Articular chondrocyte of knee joint (primary cell): ENCODE results near the gene UHMK1. TPM values are rescaled to one million over a fixed set of nuclear protein-coding genes. Genes with fewer than 3 reads are reported as not detected.

ENCODE experiments used
- small RNA-seq: library from RNA; depleted of rRNA; stranded (forward); fragments of <200 nt; gene quantifications from one replicate; pipeline ENCODE3, GENCODE V24; 2012
- total RNA-seq: library from RNA; depleted of rRNA; stranded (reverse); fragments of >200 nt; gene quantifications from 2 replicates; pipeline ENCODE4 v1.2.3, GENCODE V29; 2012

The UHMK1 gene, protein sequence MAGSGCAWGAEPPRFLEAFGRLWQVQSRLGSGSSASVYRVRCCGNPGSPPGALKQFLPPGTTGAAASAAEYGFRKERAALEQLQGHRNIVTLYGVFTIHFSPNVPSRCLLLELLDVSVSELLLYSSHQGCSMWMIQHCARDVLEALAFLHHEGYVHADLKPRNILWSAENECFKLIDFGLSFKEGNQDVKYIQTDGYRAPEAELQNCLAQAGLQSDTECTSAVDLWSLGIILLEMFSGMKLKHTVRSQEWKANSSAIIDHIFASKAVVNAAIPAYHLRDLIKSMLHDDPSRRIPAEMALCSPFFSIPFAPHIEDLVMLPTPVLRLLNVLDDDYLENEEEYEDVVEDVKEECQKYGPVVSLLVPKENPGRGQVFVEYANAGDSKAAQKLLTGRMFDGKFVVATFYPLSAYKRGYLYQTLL
- 75.8 and 92.5 TPM in 2 replicates for total RNA-seq

DNA sequence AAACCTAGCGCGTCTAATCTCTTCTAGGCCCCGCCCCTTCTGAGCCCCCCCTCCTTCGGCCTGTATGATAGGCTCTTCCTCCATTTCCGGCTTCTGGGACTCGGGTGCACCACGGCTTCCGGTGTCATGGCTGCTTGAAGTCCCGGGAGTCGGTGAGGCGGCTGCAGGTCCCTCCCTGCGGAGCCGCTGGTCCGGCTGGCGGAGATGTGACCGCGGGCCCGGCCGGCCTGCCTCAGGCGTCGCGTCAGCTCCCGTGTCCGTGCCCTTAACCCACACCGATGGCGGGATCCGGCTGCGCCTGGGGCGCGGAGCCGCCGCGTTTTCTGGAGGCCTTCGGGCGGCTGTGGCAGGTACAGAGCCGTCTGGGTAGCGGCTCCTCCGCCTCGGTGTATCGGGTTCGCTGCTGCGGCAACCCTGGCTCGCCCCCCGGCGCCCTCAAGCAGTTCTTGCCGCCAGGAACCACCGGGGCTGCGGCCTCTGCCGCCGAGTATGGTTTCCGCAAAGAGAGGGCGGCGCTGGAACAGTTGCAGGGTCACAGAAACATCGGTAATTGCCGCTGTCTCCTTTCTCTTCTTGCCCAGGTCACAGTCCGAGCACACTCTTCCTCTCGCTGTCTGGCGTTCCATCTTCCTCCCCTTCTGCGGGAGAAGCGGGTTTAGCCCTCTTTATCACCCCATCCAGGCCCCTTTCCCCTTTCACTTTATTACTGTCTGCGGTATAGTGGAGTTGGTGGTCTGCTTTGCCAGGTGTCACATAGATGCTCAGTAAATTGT is at the start of gene UHMK1:
TSS of gene UHMK1 (plus strand) at position 96 of the 773 bp plus-strand sequence. CDS start at position 279, 183 bp downstream.

DNA sequence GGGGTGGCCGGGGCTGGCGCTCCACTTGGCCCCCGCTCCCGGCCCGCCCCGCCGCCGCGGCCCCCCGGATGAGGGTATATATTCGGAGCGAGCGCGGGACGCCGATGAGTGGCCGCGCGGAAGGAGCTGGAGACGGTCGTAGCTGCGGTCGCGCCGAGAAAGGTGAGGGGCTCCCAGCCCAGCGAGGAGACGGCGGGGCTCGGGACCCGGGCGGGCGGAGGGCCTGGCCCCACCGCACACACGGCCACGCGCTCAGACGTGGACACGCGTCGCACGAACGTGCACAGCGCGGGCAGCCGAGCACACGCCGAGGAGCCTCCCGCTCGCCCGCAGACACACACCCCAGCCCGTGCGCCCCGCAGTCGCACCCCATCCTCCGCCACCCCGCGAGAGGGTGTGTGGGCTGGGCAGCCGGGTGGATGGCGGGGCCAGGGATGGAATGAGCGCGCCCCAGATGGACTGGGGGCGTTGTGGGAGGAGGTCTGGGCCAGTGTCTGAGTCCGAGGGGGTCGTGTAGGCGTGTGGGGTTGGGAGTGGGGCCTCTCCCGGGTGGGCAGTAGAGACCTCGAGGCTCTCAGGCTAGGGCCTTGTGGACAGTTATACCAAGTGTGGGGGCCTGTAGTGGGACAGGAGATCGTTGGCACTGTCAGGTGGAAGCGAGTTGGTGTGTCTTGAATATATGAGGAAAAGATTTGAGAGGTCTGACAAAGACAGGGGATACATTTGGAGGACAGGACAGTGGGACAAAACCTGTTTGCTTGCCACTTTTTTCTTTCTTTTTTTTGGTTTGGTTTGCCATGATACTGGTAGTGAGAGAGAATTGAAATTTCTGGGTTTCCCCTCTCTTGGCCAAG is 64.2 kb downstream of the UHMK1 start, which contains the start of gene UAP1:
TSS of gene UAP1 (plus strand) at position 107 of the 854 bp plus-strand sequence. CDS start 4,347 bp downstream, outside the sequence.

Small RNA genes lying within 50 kb of the gene (small RNA-seq; reads per million reads assigned to genes)
- gene UQCRBP2, result not detected

Other genes with a start within 250 kb of the UHMK1 start
- gene SPATA46, start 121.0 kb upstream of the UHMK1 start, total RNA-seq, result not detected in 2 replicates
- gene C1orf226, start 116.1 kb upstream of the UHMK1 start, total RNA-seq, result 0.65 and 0.78 TPM in 2 replicates
- gene SH2D1B, start 85.7 kb upstream of the UHMK1 start, total RNA-seq, result 0.11 TPM in 1 of 2 replicates, not detected in the other
- gene UAP1, start 63.9 kb downstream of the UHMK1 start, total RNA-seq, result 332 and 391 TPM in 2 replicates
- 292 and 396 TPM in 2 replicates for gene DDR2, start 134.6 kb downstream of the UHMK1 start, total RNA-seq